Measurements from ENCODE around the gene PEX7.

DNA sequence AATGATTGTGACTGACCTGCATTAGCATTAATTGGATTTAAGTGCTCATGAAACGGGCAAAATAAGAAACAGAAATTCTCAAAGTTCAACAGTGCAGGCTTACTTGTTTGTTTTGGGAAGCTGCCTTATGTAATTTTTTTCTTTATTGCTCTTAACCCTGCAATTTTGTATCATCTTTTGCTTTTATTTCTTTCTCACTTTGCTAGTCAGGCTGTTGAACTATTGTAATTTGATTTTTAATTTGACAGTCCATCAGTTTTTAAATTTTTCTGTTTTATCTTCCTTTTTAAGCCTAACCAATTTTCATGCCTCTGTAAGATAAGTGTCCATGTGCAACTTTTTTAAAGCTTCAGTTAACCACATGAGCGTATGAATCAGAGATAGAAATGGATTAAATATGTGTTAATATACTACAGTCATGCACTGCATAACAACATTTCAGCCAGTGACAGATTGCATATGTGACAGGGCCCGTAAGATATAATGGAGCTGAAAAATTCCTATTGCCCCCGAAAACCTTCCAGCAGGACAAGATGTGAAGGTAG, 44.6 kb downstream of the PEX7 start:
- TF ChIP-seq CEBPB (IDR thresholded peaks at IDR 0.05) (no peak), TAF1 (IDR thresholded peaks at IDR 0.05; ENCODE audit: low read depth) (no peak)
- TF ChIP-seq, protein P1, sequence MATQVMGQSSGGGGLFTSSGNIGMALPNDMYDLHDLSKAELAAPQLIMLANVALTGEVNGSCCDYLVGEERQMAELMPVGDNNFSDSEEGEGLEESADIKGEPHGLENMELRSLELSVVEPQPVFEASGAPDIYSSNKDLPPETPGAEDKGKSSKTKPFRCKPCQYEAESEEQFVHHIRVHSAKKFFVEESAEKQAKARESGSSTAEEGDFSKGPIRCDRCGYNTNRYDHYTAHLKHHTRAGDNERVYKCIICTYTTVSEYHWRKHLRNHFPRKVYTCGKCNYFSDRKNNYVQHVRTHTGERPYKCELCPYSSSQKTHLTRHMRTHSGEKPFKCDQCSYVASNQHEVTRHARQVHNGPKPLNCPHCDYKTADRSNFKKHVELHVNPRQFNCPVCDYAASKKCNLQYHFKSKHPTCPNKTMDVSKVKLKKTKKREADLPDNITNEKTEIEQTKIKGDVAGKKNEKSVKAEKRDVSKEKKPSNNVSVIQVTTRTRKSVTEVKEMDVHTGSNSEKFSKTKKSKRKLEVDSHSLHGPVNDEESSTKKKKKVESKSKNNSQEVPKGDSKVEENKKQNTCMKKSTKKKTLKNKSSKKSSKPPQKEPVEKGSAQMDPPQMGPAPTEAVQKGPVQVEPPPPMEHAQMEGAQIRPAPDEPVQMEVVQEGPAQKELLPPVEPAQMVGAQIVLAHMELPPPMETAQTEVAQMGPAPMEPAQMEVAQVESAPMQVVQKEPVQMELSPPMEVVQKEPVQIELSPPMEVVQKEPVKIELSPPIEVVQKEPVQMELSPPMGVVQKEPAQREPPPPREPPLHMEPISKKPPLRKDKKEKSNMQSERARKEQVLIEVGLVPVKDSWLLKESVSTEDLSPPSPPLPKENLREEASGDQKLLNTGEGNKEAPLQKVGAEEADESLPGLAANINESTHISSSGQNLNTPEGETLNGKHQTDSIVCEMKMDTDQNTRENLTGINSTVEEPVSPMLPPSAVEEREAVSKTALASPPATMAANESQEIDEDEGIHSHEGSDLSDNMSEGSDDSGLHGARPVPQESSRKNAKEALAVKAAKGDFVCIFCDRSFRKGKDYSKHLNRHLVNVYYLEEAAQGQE (IDR thresholded peaks at IDR 0.05; ENCODE audit: low read depth): no peak
